Heart left ventricle (tissue), 13 donors: ENCODE measurements around the gene SDSL.

ENCODE experiments used
- POLR2A ChIP-seq, 2 donors: fragments of 450-650 bp; IDR thresholded peaks; one replicate each; pipeline ENCODE4 v1.6.1; 2017; ENCODE audit warnings: antibody characterized with exemption in 2 of 2, mild to moderate bottlenecking in 2 of 2, moderate library complexity in 2 of 2
- TF ChIP-seq, protein P1 (sequence below), 12 donors: fragments of 200-600 bp; sonication (generic) in 4 of 12; IDR thresholded peaks; one replicate each; pipeline versions ENCODE4 v1.5.0 to v1.8.0; 2018 to 2022; ENCODE audit warnings: antibody characterized with exemption in 12 of 12, mild to moderate bottlenecking in 5 of 12
- donor health status: ischemic (EF 13 %, LVEDD 7.1; RV severe dilation, severe dysfunction).
- donor health status: DM: no; HTN: yes; CAD: no.
- donor health status: DM: no; HTN: no; CAD: no.
- donor health status: ischemic (EF 25% LVEDD 6.9; RV normal size, moderate dysfunction).
- donor health status: ischemic (EF 25% LVEDD 5.7; RV mildly dilated, moderate dysfunction).
- donor health status: ischemic (EF 35%, LVEDD 5.7; RV mildly dilated, moderate dysfunction).
- donor health status: nonischemic (EF 11% LVEDD 7.7; RV severe dilation, severe dysfunction).
- donor health status: DM: yes; HTN: yes; CAD: no.
- donor health status: PGD.
- donor health status: ischemic (EF 29% LVEDD 5.4; RV normal size, mild dysfunction).
- donor health status: nonischemic (EF 23%, LVEDD 6.1; RV moderate dilation, normal function).

DNA sequence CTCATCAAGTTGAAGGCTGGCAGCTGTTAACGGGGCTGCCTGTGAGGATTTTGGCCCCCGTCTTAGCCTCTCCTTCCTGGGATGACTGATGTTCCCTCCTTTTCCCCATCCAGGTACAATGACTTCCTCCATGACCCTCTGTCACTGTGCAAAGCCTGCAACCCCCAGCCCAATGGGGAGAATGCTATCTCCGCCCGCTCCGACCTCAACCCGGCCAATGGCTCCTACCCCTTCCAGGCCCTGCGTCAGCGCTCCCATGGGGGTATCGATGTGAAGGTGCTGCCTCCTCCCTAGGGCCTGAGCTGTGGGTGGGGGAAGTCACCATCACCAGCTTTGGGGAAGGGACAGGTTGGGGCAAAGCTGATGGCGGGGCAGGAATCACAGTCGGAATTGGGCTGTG, 34.5 kb upstream of the SDSL start:
- TF ChIP-seq, protein P1, sequence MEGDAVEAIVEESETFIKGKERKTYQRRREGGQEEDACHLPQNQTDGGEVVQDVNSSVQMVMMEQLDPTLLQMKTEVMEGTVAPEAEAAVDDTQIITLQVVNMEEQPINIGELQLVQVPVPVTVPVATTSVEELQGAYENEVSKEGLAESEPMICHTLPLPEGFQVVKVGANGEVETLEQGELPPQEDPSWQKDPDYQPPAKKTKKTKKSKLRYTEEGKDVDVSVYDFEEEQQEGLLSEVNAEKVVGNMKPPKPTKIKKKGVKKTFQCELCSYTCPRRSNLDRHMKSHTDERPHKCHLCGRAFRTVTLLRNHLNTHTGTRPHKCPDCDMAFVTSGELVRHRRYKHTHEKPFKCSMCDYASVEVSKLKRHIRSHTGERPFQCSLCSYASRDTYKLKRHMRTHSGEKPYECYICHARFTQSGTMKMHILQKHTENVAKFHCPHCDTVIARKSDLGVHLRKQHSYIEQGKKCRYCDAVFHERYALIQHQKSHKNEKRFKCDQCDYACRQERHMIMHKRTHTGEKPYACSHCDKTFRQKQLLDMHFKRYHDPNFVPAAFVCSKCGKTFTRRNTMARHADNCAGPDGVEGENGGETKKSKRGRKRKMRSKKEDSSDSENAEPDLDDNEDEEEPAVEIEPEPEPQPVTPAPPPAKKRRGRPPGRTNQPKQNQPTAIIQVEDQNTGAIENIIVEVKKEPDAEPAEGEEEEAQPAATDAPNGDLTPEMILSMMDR (IDR thresholded peaks at IDR 0.05): no peak
- no peak for TF ChIP-seq POLR2A (IDR thresholded peaks at IDR 0.05)
